ENCODE results near the gene HOXD8. TPM values are rescaled to one million over a fixed set of nuclear protein-coding genes. Genes with fewer than 3 reads are reported as not detected.

Gene HOXD8
- total RNA-seq, 1 donor from 2014 or later = not detected

DNA sequence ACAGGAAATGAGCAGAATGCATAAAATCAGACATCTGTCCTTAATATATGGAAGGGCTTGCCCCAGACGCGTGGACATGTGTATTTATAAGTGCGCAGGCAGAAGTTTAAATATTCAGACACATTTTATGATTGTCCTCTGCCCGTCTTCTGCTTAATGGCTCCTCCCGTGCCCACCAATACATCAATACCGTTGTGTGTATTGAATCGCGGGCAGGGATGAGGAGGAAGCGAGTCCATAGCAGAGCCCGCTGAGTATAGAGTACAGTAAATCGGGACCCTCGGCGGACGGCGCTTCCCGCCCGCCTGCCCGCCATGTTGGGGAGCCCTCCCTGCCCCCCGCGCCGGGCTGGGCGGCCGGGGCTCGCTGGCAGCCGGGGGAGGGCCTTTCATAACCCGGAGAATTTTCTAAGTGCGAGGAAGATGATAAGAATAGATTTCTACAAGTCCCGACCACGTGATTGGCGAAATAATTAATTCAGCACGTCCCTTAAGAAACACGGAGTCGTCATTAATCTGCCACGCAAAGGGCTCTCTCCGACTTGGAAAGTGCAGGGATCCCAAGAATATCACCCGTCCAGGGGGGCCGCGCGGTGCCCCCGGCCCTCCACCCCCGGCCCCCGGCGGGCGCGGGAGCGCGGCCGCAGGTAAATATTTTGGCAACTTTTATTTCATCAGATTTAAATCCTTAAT lies 27.4 kb downstream of the HOXD8 start, which contains the start of gene HOXD3:
Gene HOXD3, plus strand, starts transcription at position 501 of the 692 bp plus-strand sequence. CDS start 11,808 bp downstream, outside the sequence.
- peak within 1 kb of the TSS; percentile 82 for H3K4me2 ChIP-seq (ENCODE audit: low read length)
- no peak for TF ChIP-seq CTCF (IDR thresholded peaks at IDR 0.05; ENCODE audit: insufficient read depth, low read depth, low read length)
- peak; percentile 37 for TF ChIP-seq EZH2 (IDR thresholded peaks at IDR 0.05; ENCODE audit: insufficient read depth, low read length)
- H3K36me3 Mint-ChIP-seq (ENCODE audit: low read depth, unreplicated experiment) = peaks cover 3% of the 10 kb centered on the region
- H3K4me1 ChIP-seq (ENCODE audit: insufficient read depth, low read length) = no peaks in the 10 kb centered on the region
- peaks cover 2% of the 10 kb centered on the region for H3K9me3 ChIP-seq (ENCODE audit: insufficient read depth, low read depth, low read length)
- no peaks in the 10 kb centered on the region for H3K4me1 Mint-ChIP-seq (ENCODE audit: low read depth, unreplicated experiment)
- H3K9me3 Mint-ChIP-seq (ENCODE audit: unreplicated experiment) = peaks cover 17% of the 10 kb centered on the region
- H4K20me1 ChIP-seq (ENCODE audit: insufficient read depth, low read length) = no peaks in the 10 kb centered on the region
- no peaks in the 10 kb centered on the region for H3K36me3 ChIP-seq (ENCODE audit: insufficient read depth, low read length)
- no peaks in the 10 kb centered on the region for H3K79me2 ChIP-seq (ENCODE audit: insufficient read depth, low read length)
- H3K9ac ChIP-seq (ENCODE audit: low read length) = peak within 1 kb of the TSS; percentile 70
- DNase-seq (ENCODE audit: low read depth) (no peak), FAIRE-seq (no peak)
- H3K27me3 Mint-ChIP-seq (ENCODE audit: low read depth, unreplicated experiment) = peaks cover 83% of the 10 kb centered on the region
- peak within 1 kb of the TSS; percentile 36 for H3K4me3 ChIP-seq (ENCODE audit: insufficient read depth, low read depth, low read length)
- H3K27ac ChIP-seq (ENCODE audit: low read depth, low read length) = peak within 1 kb of the TSS; percentile 42
- H3K4me3 Mint-ChIP-seq (ENCODE audit: unreplicated experiment) = no peak within 1 kb of the TSS
- no peak within 1 kb of the TSS for H2AFZ ChIP-seq (ENCODE audit: low read depth, low read length)
- peaks cover 85% of the 10 kb centered on the region for H3K27me3 ChIP-seq (ENCODE audit: insufficient read depth, low read length)
- peak within 1 kb of the TSS; percentile 47 for H3K27ac Mint-ChIP-seq (ENCODE audit: unreplicated experiment)

DNA sequence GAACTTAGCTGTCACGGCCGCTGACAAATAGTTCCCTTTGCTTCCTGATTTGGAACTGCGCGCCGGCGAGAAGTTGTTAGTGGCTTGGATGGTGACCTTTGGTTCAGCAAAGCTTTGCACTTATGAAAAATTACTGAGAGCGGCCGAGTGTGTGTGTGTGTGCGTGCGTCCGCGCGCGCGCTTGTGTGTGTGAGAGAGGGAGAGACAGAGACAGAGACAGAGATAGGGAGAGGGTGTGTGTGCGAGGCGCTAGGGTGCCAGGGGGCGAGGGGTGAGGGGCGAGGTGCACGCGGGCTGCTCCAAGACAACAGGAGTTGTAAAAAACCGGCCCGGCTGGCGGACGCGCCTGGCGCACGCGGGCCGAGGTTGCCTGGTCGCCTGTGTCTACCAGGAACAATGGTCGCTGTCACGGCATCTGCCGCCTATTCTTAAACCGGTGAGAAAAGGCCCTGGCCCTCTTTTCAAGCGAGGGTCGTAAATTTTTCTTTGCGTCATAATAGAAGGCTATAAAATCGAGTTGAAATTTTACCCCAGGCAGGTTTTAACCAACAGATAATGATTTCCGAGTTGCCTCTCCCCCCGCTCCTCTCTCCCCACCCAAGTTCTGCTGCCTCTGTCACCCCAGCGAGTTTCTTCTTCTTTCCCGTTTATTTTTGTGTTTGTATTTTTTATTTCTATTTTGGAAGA lies 28.1 kb downstream of the HOXD8 start:
- peak overlapping the region; percentile 82 for H3K4me2 ChIP-seq (ENCODE audit: low read length)
- H3K4me1 ChIP-seq (ENCODE audit: insufficient read depth, low read length) = no peaks in the 10 kb centered on the region
- H3K9me3 Mint-ChIP-seq (ENCODE audit: unreplicated experiment) = peaks cover 19% of the 10 kb centered on the region
- no peak overlapping the region for H2AFZ ChIP-seq (ENCODE audit: low read depth, low read length)
- H3K27ac Mint-ChIP-seq (ENCODE audit: unreplicated experiment) = peak overlapping the region; percentile 47
- H3K27me3 ChIP-seq (ENCODE audit: insufficient read depth, low read length) = peaks cover 90% of the 10 kb centered on the region
- H3K36me3 Mint-ChIP-seq (ENCODE audit: low read depth, unreplicated experiment) = peaks cover 3% of the 10 kb centered on the region
- no peak overlapping the region for H3K4me3 Mint-ChIP-seq (ENCODE audit: unreplicated experiment)
- peak overlapping the region; percentile 42 for H3K27ac ChIP-seq (ENCODE audit: low read depth, low read length)
- peak overlapping the region; percentile 36 for H3K4me3 ChIP-seq (ENCODE audit: insufficient read depth, low read depth, low read length)
- no peaks in the 10 kb centered on the region for H3K36me3 ChIP-seq (ENCODE audit: insufficient read depth, low read length)
- H3K79me2 ChIP-seq (ENCODE audit: insufficient read depth, low read length) = no peaks in the 10 kb centered on the region
- DNase-seq (ENCODE audit: low read depth) = no peak
- TF ChIP-seq CTCF (IDR thresholded peaks at IDR 0.05; ENCODE audit: insufficient read depth, low read depth, low read length) = no peak
- TF ChIP-seq EZH2 (IDR thresholded peaks at IDR 0.05; ENCODE audit: insufficient read depth, low read length) = peak; percentile 79
- peaks cover 87% of the 10 kb centered on the region for H3K27me3 Mint-ChIP-seq (ENCODE audit: low read depth, unreplicated experiment)
- H3K9me3 ChIP-seq (ENCODE audit: insufficient read depth, low read depth, low read length) = peaks cover 4% of the 10 kb centered on the region
- H4K20me1 ChIP-seq (ENCODE audit: insufficient read depth, low read length) = no peaks in the 10 kb centered on the region
- peak overlapping the region; percentile 70 for H3K9ac ChIP-seq (ENCODE audit: low read length)
- H3K4me1 Mint-ChIP-seq (ENCODE audit: low read depth, unreplicated experiment) = no peaks in the 10 kb centered on the region
- no peak for FAIRE-seq
